Activated T-cell treated with anti-CD3 and anti-CD28 coated beads, Interleukin-2, amount 50 U/mL, for 48 hours (primary cell): Measurements from ENCODE around the gene NAPSA.

Experiments
- DNase-seq, 2 experiments: peaks; one replicate each; pipeline ENCODE4 v3.0.0-alpha.2; 2020

The NAPSA gene

DNA sequence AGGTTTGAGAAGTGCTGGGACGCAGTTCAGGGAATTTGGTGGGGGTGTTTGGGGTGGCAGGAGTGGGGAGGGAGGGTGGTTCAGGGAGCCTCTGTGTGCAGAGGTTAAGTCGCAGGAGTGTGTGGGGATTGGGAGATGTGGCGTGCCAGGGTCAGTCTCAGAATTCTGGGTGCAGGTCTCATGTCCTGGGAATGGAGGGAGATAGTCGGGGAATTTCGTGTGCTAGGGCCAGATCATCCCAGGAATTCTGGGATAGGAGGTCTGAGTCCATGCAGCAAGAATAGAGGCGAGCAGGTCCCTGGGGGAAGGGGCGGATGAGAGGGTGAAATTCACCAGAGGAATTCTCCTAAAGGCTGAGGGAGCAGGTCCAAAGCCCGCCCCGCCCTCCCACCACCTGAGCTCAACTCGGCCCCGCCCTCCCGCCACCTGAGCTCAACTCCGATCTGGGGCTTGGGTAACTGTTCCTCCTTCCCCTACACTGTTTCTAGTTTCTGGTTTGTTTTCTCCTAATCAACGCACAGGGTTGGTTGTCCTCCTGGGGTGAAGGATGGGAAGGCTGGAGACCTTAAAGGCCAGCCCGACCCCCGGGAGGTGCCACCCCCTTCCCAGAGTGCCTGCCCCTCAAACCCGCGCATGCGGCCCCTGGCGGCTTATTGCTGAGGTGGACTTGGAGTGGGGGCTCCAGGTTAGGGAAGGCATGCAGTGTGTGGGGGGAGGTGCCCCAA is 51.5 kb downstream of the NAPSA start:
- no peak for DNase-seq

DNA sequence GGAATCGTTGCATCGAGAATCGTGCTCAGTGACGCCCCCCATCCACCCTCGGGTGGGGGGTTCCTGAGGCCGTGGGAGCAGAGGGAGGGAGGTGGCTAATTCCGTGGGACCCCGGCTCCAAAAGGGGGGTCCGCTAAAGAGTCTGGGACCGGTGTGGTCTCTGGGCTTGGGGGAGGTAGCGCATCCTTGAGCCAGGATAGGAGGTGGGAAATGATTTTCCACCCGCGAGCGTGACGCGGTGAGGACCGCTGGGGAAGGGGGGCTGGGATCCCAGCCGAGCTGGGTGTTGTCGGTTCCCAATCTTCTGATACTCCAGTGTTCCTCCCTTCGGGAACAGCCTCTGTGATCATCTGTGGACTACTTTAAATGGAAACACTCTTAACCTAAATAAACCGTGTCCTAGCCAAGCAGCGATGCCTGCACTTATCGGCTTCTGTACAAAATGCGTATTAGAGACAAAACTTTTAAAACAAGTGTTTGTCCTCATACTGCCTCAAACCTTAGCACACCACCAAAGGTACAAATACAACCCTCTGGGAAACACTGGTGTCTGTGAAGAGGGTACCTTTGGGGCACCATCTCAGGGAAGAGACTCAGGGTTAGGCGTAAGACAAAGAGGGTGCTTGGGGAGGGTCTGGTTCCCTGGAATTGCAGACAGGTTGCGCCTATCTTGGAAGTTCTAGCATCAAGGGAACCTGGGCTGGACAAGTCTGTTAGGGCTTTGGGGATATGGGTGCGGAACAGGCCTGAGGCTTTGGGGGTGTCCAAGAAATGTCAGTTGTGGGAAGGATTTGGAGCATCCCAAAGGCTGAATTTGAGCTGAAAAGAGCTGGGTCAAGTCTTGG is 52.2 kb downstream of the NAPSA start:
- DNase-seq, result no peak

DNA sequence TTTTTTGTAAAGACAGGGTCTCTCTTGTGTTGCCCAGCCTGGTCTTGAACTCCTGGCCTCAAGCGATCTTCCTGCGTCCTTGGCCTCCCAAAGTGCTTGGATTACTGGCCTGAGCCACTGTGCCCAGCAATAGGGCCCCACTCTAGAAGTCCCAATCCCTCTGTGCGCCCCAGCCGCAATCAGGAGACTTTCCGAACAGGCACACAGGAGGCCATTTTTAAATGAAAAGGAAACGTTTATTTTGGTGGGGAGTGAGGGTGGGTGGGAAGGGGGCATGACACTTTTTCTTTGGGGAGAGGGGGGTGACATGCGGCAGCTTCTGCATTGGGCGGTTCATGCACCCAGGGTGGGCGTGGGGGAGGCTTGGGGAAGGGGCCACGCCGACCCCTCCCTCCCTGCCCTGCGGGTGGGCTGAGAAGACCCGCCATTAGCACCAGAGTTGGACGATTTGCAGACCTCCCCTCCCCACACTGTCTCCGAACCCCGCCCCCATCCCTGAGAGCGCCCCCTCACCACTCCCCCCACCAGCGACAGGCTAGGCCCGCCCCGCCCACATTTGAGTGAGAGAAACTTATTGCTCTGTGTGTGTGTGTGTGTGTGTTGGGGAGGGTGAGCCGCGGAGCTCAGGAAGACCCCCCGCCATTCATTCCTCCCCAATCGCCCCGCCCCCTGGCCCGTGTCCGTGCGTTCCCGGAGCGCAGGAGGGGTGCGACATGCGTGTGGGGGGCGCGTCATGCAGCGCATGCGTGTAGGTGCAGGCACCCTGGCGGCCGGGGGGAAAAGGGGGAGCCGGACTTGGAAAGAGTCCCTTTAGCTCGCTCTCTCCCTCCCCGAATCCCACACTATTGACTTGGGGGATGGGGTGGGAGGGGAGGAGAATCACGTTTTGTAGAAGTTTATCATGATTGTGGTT is 53.5 kb downstream of the NAPSA start:
- no peak for DNase-seq

DNA sequence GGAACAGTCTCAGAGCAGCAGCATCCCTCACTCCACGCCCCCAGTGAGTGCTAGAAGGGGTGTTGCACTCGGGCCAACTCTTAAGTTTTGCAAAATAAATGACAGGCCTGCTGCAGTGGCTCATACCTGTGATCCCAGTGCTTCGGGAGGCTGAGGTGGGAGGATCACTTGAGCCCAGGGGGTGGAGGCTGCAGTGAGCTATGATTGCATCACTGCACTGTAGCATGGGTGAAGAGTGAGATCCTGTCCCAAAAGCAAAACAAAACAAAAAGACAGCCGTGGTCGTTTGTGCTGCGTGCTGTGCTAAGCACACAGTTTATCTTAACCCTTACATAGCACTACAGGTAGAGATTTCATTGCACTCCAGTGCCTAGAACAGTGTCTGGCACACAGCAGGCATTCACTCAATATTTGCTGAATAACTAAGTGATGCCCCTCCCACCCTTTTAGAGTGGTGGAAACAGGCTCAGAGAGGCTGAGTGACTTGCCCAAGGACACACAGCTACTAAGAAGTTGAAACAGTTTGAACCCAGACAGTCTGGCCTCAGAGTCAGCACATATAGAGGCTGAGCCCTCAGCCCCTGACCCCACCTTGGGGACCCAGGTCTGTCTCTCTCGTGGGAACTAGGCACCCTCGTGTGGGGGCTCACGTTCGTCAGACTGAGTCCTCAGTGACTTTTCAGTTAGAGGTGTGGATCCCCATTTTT is 54.5 kb downstream of the NAPSA start:
- DNase-seq, result no peak

DNA sequence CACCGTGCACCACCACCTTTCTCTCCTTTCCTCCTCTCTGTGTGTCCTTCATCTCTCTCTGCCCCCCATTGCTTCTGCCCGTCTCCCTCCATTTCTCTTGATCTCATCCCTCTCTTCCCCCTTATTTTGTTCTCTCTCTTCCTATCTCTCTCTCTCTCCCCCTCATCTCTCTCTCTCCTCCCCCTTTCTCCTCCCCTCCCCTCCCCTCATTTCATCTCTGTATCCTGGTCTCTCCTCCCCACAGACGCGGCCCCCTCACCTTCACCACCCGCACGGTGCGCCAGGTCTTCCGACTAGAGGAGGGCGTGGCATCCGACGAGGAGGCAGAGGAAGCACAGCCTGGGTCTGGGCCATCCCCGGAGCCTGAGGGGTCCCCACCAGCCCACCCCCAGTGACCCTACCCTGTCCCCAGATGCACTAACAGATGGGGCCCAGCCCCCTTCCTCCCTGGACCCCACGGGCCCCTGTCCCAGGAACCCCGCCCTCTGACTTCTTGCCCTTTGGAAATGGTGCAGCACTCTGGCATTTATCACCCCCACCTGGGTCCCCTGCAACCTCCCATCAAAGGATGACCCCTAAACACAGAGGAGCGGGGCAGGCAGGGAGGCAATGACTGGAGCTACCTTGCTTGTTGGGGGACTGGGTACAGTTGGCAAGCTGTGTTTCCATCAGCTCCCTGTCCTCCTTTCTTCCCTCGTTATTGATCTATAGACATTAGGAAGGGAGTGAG is 55.9 kb downstream of the NAPSA start:
- DNase-seq, result no peak

DNA sequence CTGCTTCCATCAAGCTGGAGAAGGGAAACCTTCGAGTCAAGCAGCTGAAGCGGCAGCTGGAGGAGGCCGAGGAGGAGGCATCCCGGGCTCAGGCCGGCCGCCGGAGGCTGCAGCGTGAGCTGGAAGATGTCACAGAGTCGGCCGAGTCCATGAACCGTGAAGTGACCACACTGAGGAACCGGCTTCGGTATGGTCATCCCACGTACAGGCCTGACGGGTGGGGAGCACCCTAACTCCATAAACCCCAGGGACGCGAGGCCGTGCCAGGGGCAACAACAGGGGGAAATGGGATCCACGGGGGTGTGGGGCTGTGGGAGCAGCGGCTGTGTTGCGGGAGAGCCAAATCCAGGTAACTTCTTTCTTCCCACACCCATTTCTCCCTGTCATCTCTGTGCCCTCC is 56.4 kb downstream of the NAPSA start:
- DNase-seq, result no peak
